Mammary epithelial cell (primary cell): ENCODE data around the gene PDIA4.

ENCODE experiments used
- EZH2 ChIP-seq: IDR thresholded peaks from 2 replicates; pipeline ENCODE4 v1.6.1; 2012; ENCODE audit warnings: low read length, inconsistent platforms, borderline replicate concordance
- TF ChIP-seq, protein P1 (sequence below), 2 donors: IDR thresholded peaks in 1 of 2; conservative IDR thresholded peaks in 1 of 2; 2 replicates each; pipeline ENCODE4 v1.5.1; 2011 to 2012; ENCODE audit warnings: inconsistent platforms in 2 of 2, low read length in 2 of 2, mild to moderate bottlenecking in 2 of 2, control low read depth in 1 of 2, low read depth in 1 of 2; ENCODE audit not compliant: insufficient read depth in 1 of 2; ENCODE audit errors: extremely low read depth in 1 of 2

DNA sequence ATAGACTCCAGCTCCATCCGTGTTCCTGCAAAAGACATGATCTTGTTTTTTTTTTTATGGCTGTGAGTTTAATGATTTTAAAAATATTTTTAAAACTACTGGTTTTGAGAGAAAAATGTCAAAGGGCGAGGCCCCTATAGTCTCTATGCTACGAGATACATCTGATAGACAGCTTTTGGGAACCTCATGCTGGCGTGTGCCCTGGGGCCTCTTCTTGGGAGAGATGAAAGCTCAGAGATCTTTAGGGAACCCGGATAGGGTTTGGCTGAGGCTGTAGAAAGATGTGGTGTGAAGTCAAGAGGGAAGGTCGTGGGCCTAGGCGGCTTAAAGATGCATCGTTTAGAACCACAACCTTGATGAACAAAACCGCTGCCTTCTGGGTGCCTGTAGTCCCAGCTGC lies 70.2 kb downstream of the PDIA4 start:
- no peak for TF ChIP-seq EZH2
- TF ChIP-seq, protein P1, sequence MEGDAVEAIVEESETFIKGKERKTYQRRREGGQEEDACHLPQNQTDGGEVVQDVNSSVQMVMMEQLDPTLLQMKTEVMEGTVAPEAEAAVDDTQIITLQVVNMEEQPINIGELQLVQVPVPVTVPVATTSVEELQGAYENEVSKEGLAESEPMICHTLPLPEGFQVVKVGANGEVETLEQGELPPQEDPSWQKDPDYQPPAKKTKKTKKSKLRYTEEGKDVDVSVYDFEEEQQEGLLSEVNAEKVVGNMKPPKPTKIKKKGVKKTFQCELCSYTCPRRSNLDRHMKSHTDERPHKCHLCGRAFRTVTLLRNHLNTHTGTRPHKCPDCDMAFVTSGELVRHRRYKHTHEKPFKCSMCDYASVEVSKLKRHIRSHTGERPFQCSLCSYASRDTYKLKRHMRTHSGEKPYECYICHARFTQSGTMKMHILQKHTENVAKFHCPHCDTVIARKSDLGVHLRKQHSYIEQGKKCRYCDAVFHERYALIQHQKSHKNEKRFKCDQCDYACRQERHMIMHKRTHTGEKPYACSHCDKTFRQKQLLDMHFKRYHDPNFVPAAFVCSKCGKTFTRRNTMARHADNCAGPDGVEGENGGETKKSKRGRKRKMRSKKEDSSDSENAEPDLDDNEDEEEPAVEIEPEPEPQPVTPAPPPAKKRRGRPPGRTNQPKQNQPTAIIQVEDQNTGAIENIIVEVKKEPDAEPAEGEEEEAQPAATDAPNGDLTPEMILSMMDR (conservative IDR thresholded peaks at IDR 0.05 in 1 of 2, IDR thresholded peaks at IDR 0.05 in 1 of 2; ENCODE audit: extremely low read depth in 1 of 2, insufficient read depth in 1 of 2, low read depth in 1 of 2, low read length in 2 of 2): no peak
